GM12878 (cell line): ENCODE results near the gene ASF1B. TPM values are rescaled to one million over a fixed set of nuclear protein-coding genes. Genes with fewer than 3 reads are reported as not detected.
A peak's percentile ranks its signal among the peaks of the same experiment; 100 is the strongest.

Source experiments
- CHD1 ChIP-seq: IDR thresholded peaks from 2 replicates; pipeline ENCODE4 v1.6.1; 2012; ENCODE audit warnings: low read depth, low read length, improper control_type of control experiment
- IKZF1 ChIP-seq: fragments of 450-650 bp; conservative IDR thresholded peaks from 2 replicates; pipeline ENCODE4 v1.6.1; 2017; ENCODE audit warnings: antibody characterized with exemption, mild to moderate bottlenecking
- LARP7 ChIP-seq: fragments of 450-650 bp; IDR thresholded peaks from 2 replicates; pipeline ENCODE4 v1.6.1; 2017; ENCODE audit warnings: mild to moderate bottlenecking
- MYC ChIP-seq: IDR thresholded peaks from 2 replicates; pipeline ENCODE4 v1.6.1; 2011; ENCODE audit warnings: mild to moderate bottlenecking, low read length, moderate library complexity, inconsistent platforms; ENCODE audit not compliant: insufficient read depth, insufficient replicate concordance, insufficient read length, severe bottlenecking
- NBN ChIP-seq: fragments of 450-650 bp; IDR thresholded peaks from 2 replicates; pipeline ENCODE4 v1.6.1; 2016
- PAX5 ChIP-seq: IDR thresholded peaks from 2 replicates; pipeline ENCODE4 v1.6.1; 2011; ENCODE audit warnings: low read depth, low read length, borderline replicate concordance
- RAD51 ChIP-seq: fragments of 450-650 bp; IDR thresholded peaks from 2 replicates; pipeline ENCODE4 v1.6.1; 2016; ENCODE audit warnings: moderate library complexity, mild to moderate bottlenecking, inconsistent platforms
- SMAD1 ChIP-seq: fragments of 450-650 bp; IDR thresholded peaks from 2 replicates; pipeline ENCODE4 v1.6.1; 2018; ENCODE audit warnings: mild to moderate bottlenecking, low read depth; ENCODE audit not compliant: partially characterized antibody
- SMC3 ChIP-seq: IDR thresholded peaks from 2 replicates; pipeline ENCODE4 v1.6.1; 2011; ENCODE audit warnings: low read length, improper control_type of control experiment, borderline replicate concordance
- SP1 ChIP-seq: IDR thresholded peaks from one replicate; pipeline ENCODE4 v1.6.1; 2011; ENCODE audit warnings: low read depth, low read length
- ZSCAN29 ChIP-seq: fragments of 450-650 bp; IDR thresholded peaks from 2 replicates; pipeline ENCODE4 v1.6.1; 2017; ENCODE audit warnings: mild to moderate bottlenecking, moderate library complexity
- ZZZ3 ChIP-seq: IDR thresholded peaks from 2 replicates; pipeline ENCODE4 v1.6.1; 2011; ENCODE audit warnings: low read depth; ENCODE audit not compliant: control insufficient read depth, insufficient read length
- polyA plus RNA-seq, 11 experiments: library from polyadenylated mRNA; depleted of rRNA in 4 of 11; unstranded in 6 of 11; stranded (reverse) in 5 of 11; fragments of >200 nt; fragmentation: Nextera tagmentation in 4 of 11; fragmentation: Illumina TruSeq in 1 of 11; extraction: Ambion mirVana in 4 of 11; extraction: Trizol in 1 of 11; gene quantifications; 1 replicate in 1 of 11; 2 replicates in 10 of 11; pipeline versions ENCODE4 v1.2.1 to v1.2.3, GENCODE V29; 2011 to 2016; ENCODE audit warnings: inconsistent platforms in 2 of 11, missing spikeins in 2 of 11, low read depth in 1 of 11
- total RNA-seq, 4 experiments: library from RNA; depleted of rRNA in 3 of 4; stranded (reverse); fragments of >200 nt in 3 of 4; fragmentation: Illumina TruSeq in 1 of 4; extraction: Trizol in 1 of 4; gene quantifications; 2 replicates each; pipeline versions ENCODE4 v1.2.1 to v1.2.3, GENCODE V29; 2013 to 2021
- TF ChIP-seq, protein P1 (sequence below), 3 experiments: IDR thresholded peaks in 2 of 3; conservative IDR thresholded peaks in 1 of 3; 2 replicates each; pipeline ENCODE4 v1.5.1; 2011; ENCODE audit warnings: low read depth in 3 of 3, low read length in 3 of 3, mild to moderate bottlenecking in 3 of 3, control low read depth in 2 of 3, moderate library complexity in 2 of 3, inconsistent platforms in 1 of 3, mixed read lengths in 1 of 3; ENCODE audit not compliant: control insufficient read depth in 2 of 3, insufficient read depth in 1 of 3; ENCODE audit errors: extremely low read depth in 1 of 3
- TF ChIP-seq, protein P2 (sequence below): fragments of 450-650 bp; IDR thresholded peaks from 2 replicates; pipeline ENCODE4 v1.6.1; 2017; ENCODE audit warnings: mild to moderate bottlenecking, moderate library complexity
- TF ChIP-seq, protein P3 (sequence below): IDR thresholded peaks from 2 replicates; pipeline ENCODE4 v1.6.1; 2011; ENCODE audit warnings: borderline replicate concordance, low read depth, mild to moderate bottlenecking, moderate library complexity, mixed read lengths, low read length; ENCODE audit not compliant: insufficient read depth; ENCODE audit errors: extremely low read length
- TF ChIP-seq, protein P4 (sequence below): IDR thresholded peaks from 2 replicates; pipeline ENCODE4 v1.6.1; 2012; ENCODE audit warnings: low read length, inconsistent platforms
- TF ChIP-seq, protein P5 (sequence below): fragments of 450-650 bp; IDR thresholded peaks from 2 replicates; pipeline ENCODE4 v1.6.1; 2018; ENCODE audit warnings: mild to moderate bottlenecking, low read depth, moderate library complexity; ENCODE audit not compliant: partially characterized antibody

The ASF1B gene
- total and polyA plus RNA-seq, 10 of the 15 experiments (the other 5 are each of a cell fraction or from before 2014, with no cell fraction given) = 10.4 to 217 (median 90.2) TPM

DNA sequence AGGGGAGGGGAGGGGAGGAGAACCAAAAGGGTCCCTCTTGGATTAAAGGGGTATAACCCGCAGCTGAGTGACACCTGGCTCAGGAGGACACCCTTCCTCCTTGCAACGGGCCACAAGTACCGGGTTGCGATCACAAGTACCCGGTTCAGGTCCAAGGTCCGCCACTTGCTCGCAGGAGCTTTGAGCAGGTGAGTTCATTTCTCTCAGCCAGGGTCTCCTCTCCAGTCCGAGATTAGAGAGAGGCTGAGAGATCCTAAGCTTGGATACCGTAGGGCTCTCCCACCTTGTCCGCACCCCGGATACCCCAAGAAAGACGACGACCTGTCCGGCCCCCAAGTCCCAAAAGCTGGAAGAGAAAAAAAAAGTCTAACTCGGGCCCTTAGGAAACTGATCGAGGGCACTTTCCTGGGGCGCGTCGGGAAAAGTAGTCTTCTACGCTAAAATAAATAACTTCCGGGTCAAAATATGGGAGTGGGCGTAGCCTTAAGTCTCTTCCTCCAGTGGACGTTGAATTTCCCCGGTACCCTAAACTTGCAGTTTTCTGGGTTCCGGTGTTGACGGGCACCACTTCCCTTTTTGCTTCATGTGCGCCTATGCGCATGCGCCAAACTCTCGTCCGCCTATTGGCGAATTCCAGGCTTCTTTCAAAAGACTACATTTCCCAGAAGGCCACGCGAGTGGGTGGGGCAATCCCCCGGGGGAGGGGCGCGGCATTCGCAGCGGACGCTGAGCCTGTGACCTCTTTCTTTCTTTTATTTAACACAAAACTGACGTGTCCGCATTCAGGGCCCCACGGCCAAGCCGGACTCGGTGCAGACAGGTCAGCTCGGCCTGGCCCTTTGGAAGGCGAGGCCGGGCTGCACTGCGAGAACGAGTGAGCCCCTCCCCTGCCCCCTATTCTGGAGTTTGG is 55.2 kb downstream of the ASF1B start (continued):
- TF ChIP-seq, protein P1, sequence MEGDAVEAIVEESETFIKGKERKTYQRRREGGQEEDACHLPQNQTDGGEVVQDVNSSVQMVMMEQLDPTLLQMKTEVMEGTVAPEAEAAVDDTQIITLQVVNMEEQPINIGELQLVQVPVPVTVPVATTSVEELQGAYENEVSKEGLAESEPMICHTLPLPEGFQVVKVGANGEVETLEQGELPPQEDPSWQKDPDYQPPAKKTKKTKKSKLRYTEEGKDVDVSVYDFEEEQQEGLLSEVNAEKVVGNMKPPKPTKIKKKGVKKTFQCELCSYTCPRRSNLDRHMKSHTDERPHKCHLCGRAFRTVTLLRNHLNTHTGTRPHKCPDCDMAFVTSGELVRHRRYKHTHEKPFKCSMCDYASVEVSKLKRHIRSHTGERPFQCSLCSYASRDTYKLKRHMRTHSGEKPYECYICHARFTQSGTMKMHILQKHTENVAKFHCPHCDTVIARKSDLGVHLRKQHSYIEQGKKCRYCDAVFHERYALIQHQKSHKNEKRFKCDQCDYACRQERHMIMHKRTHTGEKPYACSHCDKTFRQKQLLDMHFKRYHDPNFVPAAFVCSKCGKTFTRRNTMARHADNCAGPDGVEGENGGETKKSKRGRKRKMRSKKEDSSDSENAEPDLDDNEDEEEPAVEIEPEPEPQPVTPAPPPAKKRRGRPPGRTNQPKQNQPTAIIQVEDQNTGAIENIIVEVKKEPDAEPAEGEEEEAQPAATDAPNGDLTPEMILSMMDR (IDR thresholded peaks at IDR 0.05 in 2 of 3, conservative IDR thresholded peaks at IDR 0.05 in 1 of 3; ENCODE audit: control insufficient read depth in 2 of 3, extremely low read depth in 1 of 3, insufficient read depth in 1 of 3, low read depth in 3 of 3, low read length in 3 of 3) = no peak
- TF ChIP-seq CHD1 = no peak
- no peak for TF ChIP-seq RAD51
- 0 out of 2 replicates have a peak, but pooled peaks have one; percentile 6 for TF ChIP-seq PAX5
- TF ChIP-seq ZSCAN29 = no peak
- TF ChIP-seq SMAD1 = peak; percentile 79
- TF ChIP-seq, protein P2, sequence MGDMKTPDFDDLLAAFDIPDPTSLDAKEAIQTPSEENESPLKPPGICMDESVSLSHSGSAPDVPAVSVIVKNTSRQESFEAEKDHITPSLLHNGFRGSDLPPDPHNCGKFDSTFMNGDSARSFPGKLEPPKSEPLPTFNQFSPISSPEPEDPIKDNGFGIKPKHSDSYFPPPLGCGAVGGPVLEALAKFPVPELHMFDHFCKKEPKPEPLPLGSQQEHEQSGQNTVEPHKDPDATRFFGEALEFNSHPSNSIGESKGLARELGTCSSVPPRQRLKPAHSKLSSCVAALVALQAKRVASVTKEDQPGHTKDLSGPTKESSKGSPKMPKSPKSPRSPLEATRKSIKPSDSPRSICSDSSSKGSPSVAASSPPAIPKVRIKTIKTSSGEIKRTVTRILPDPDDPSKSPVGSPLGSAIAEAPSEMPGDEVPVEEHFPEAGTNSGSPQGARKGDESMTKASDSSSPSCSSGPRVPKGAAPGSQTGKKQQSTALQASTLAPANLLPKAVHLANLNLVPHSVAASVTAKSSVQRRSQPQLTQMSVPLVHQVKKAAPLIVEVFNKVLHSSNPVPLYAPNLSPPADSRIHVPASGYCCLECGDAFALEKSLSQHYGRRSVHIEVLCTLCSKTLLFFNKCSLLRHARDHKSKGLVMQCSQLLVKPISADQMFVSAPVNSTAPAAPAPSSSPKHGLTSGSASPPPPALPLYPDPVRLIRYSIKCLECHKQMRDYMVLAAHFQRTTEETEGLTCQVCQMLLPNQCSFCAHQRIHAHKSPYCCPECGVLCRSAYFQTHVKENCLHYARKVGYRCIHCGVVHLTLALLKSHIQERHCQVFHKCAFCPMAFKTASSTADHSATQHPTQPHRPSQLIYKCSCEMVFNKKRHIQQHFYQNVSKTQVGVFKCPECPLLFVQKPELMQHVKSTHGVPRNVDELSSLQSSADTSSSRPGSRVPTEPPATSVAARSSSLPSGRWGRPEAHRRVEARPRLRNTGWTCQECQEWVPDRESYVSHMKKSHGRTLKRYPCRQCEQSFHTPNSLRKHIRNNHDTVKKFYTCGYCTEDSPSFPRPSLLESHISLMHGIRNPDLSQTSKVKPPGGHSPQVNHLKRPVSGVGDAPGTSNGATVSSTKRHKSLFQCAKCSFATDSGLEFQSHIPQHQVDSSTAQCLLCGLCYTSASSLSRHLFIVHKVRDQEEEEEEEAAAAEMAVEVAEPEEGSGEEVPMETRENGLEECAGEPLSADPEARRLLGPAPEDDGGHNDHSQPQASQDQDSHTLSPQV = no peak
- TF ChIP-seq, protein P3, sequence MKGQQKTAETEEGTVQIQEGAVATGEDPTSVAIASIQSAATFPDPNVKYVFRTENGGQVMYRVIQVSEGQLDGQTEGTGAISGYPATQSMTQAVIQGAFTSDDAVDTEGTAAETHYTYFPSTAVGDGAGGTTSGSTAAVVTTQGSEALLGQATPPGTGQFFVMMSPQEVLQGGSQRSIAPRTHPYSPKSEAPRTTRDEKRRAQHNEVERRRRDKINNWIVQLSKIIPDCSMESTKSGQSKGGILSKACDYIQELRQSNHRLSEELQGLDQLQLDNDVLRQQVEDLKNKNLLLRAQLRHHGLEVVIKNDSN = no peak
- no peak; the same call in none of the 2 replicates for TF ChIP-seq NBN
- no peak for TF ChIP-seq SMC3
- no peak for TF ChIP-seq MYC
- TF ChIP-seq SP1 = peak; percentile 75
- peak; percentile 99 for TF ChIP-seq IKZF1
- TF ChIP-seq, protein P4, sequence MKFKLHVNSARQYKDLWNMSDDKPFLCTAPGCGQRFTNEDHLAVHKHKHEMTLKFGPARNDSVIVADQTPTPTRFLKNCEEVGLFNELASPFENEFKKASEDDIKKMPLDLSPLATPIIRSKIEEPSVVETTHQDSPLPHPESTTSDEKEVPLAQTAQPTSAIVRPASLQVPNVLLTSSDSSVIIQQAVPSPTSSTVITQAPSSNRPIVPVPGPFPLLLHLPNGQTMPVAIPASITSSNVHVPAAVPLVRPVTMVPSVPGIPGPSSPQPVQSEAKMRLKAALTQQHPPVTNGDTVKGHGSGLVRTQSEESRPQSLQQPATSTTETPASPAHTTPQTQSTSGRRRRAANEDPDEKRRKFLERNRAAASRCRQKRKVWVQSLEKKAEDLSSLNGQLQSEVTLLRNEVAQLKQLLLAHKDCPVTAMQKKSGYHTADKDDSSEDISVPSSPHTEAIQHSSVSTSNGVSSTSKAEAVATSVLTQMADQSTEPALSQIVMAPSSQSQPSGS = no peak
- TF ChIP-seq LARP7 = no peak
- no peak for TF ChIP-seq ZZZ3
- TF ChIP-seq, protein P5, sequence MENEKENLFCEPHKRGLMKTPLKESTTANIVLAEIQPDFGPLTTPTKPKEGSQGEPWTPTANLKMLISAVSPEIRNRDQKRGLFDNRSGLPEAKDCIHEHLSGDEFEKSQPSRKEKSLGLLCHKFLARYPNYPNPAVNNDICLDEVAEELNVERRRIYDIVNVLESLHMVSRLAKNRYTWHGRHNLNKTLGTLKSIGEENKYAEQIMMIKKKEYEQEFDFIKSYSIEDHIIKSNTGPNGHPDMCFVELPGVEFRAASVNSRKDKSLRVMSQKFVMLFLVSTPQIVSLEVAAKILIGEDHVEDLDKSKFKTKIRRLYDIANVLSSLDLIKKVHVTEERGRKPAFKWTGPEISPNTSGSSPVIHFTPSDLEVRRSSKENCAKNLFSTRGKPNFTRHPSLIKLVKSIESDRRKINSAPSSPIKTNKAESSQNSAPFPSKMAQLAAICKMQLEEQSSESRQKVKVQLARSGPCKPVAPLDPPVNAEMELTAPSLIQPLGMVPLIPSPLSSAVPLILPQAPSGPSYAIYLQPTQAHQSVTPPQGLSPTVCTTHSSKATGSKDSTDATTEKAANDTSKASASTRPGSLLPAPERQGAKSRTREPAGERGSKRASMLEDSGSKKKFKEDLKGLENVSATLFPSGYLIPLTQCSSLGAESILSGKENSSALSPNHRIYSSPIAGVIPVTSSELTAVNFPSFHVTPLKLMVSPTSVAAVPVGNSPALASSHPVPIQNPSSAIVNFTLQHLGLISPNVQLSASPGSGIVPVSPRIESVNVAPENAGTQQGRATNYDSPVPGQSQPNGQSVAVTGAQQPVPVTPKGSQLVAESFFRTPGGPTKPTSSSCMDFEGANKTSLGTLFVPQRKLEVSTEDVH = peak; percentile 87
